Measurements from ENCODE around the gene BICD1. TPM values are rescaled to one million over a fixed set of nuclear protein-coding genes. Genes with fewer than 3 reads are reported as not detected.

The BICD1 gene
- total RNA-seq, 6 experiments from 2014 or later, result 24.5 to 36.6 (median 32.4) TPM

DNA sequence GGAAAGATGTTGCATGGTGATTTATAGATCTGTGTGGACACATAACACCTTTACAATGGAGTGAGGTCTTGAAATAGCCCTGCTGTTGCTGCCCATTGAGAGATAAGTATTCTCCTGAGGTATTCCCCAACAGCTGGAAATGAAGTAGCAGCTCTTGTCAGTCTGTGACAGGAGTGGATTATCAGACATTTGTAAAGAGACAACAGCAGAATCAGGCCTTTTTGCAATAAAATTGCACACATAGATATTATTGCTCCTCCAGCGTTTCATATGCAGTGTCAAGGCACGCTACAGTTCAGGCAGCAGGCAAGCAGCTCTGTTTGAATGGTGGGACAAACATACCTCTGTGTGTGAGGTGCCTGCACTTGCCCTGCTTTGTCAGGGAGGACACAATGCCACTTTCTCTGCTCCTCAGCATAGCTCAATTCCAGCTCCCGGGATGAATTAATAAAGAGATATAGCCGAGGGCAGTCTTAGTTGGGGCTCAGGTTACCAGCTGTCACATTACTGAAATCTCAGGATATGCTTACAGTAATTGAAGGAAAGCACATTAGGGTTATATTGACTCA, 49.4 kb downstream of the BICD1 start:
- H3K36me3 Mint-ChIP-seq (ENCODE audit: low read depth), result peaks cover 4% of the 10 kb centered on the region; the same call in 1 of the 2 replicates
- DNase-seq, result no peak

DNA sequence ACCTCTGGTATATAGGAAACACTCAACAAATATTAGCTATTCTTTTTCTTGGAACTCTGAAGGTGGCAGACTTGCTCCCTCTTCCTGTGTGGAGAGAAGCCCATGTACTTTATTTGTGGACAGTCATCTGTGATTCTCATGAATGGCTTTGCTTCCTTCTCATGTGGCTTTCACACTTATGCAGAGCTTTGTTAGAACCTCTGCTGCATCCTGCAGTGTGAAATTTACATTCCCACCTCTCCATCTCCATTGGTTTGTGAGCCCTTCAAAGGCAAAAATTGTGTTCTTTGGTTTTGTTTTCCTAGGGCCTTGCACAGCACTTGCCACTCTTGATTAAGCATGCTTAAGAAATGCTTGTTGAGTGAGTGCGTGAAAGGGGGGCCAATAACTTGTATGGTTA, 51.9 kb downstream of the BICD1 start:
- no peak overlapping the region for H3K27ac Mint-ChIP-seq
- no peak for DNase-seq
- H3K4me1 Mint-ChIP-seq (ENCODE audit: low read depth), result peaks cover 11% of the 10 kb centered on the region
- TF ChIP-seq, protein P1, sequence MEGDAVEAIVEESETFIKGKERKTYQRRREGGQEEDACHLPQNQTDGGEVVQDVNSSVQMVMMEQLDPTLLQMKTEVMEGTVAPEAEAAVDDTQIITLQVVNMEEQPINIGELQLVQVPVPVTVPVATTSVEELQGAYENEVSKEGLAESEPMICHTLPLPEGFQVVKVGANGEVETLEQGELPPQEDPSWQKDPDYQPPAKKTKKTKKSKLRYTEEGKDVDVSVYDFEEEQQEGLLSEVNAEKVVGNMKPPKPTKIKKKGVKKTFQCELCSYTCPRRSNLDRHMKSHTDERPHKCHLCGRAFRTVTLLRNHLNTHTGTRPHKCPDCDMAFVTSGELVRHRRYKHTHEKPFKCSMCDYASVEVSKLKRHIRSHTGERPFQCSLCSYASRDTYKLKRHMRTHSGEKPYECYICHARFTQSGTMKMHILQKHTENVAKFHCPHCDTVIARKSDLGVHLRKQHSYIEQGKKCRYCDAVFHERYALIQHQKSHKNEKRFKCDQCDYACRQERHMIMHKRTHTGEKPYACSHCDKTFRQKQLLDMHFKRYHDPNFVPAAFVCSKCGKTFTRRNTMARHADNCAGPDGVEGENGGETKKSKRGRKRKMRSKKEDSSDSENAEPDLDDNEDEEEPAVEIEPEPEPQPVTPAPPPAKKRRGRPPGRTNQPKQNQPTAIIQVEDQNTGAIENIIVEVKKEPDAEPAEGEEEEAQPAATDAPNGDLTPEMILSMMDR (IDR thresholded peaks at IDR 0.05), result no peak
- no peaks in the 10 kb centered on the region for H3K9me3 Mint-ChIP-seq
- H3K27me3 Mint-ChIP-seq (ENCODE audit: insufficient read depth), result no peaks in the 10 kb centered on the region
- no peaks in the 10 kb centered on the region; the same call in 1 of the 2 replicates for H3K36me3 Mint-ChIP-seq (ENCODE audit: low read depth)
- H3K4me3 Mint-ChIP-seq, result no peak overlapping the region

More for the DNA sequence above, 49.4 kb downstream of the BICD1 start:
- Mint-ChIP-seq H3K27me3 (ENCODE audit: insufficient read depth) (no peaks in the 10 kb centered on the region), H3K4me1 (ENCODE audit: low read depth) (peaks cover 15% of the 10 kb centered on the region), H3K4me3 (no peak overlapping the region), H3K27ac (no peak overlapping the region), H3K9me3 (no peaks in the 10 kb centered on the region)
- TF ChIP-seq, protein P1 (IDR thresholded peaks at IDR 0.05), result no peak

GRCh38 chr12:32159381-32159780, 52.7 kb downstream of the BICD1 start:
- H3K27ac Mint-ChIP-seq, result no peak overlapping the region
- DNase-seq, result no peak
- peaks cover 2% of the 10 kb centered on the region for H3K36me3 Mint-ChIP-seq (ENCODE audit: low read depth)
- no peak overlapping the region for H3K4me3 Mint-ChIP-seq
- TF ChIP-seq, protein P1 (IDR thresholded peaks at IDR 0.05), result no peak
- peaks cover 16% of the 10 kb centered on the region for H3K4me1 Mint-ChIP-seq (ENCODE audit: low read depth)
- H3K27me3 Mint-ChIP-seq (ENCODE audit: insufficient read depth), result no peaks in the 10 kb centered on the region
- H3K9me3 Mint-ChIP-seq, result no peaks in the 10 kb centered on the region

DNA sequence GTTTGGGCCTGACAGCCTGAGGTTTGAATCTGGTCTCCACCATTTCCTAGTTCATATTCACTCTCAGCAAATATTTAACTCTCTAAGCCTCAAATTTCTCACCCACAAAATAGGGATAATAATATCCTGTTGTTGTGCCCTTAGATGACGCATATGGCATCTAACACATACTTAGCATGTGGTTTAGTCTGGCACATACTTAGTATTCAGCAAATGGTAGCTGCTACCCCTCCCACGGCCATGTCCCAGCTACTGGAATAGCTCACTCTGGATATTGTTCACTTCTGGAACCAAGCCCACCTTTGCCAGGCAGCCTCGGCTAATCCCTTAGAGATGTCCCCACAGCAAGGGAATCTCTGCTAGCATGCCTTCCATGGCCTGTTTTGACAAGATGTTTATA, 53.3 kb downstream of the BICD1 start:
- peaks cover 2% of the 10 kb centered on the region; the same call in 1 of the 2 replicates for H3K27me3 Mint-ChIP-seq (ENCODE audit: insufficient read depth)
- H3K36me3 Mint-ChIP-seq (ENCODE audit: low read depth), result peaks cover 8% of the 10 kb centered on the region

DNA sequence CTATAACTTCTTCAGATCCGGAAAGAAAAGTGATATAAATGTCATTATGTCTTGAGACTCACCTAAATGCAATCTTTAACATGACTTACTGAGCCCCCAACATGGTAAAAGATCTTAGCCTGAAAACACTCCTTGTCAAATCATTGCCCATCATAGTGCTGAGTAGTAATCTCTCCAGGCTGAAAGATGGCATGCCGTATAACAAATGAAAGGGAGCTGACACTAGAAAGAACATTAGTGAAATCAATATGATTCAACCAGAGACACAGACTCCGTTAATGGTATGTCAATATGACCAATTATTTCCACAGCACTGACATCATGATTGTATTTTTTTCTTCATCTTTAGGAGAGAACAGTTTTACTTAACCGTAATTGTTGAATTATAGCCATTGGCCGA, 54.4 kb downstream of the BICD1 start:
- DNase-seq, result no peak
- Mint-ChIP-seq H3K36me3 (ENCODE audit: low read depth) (peaks cover 11% of the 10 kb centered on the region), H3K9me3 (peaks cover 6% of the 10 kb centered on the region; the same call in 1 of the 2 replicates), H3K4me1 (ENCODE audit: low read depth) (peaks cover 13% of the 10 kb centered on the region), H3K4me3 (no peak overlapping the region), H3K27me3 (ENCODE audit: insufficient read depth) (peaks cover 2% of the 10 kb centered on the region; the same call in 1 of the 2 replicates), H3K27ac (no peak overlapping the region)
- TF ChIP-seq, protein P1 (IDR thresholded peaks at IDR 0.05), result no peak

More for the DNA sequence above, 53.3 kb downstream of the BICD1 start:
- Mint-ChIP-seq H3K4me1 (ENCODE audit: low read depth) (peaks cover 16% of the 10 kb centered on the region), H3K9me3 (peaks cover 3% of the 10 kb centered on the region; the same call in 1 of the 2 replicates), H3K4me3 (no peak overlapping the region), H3K27ac (no peak overlapping the region)
- DNase-seq, result no peak
- TF ChIP-seq, protein P1 (IDR thresholded peaks at IDR 0.05), result no peak
